Mucosa of rectum (tissue), 2 donors: ENCODE results near the gene UQCR11.

ENCODE experiments used
- H3K27ac ChIP-seq, 2 donors: one replicate each; pipeline ENCODE4 v1.7.0; 2013; ENCODE audit warnings: inconsistent platforms in 2 of 2, low read depth in 2 of 2, low read length in 2 of 2
- H3K27me3 ChIP-seq, 2 donors: one replicate each; pipeline ENCODE4 v1.7.0; 2013; ENCODE audit warnings: low read length in 2 of 2; ENCODE audit not compliant: control insufficient read depth in 2 of 2, insufficient read depth in 2 of 2
- H3K36me3 ChIP-seq, 2 donors: one replicate each; pipeline ENCODE4 v1.7.0; 2013; ENCODE audit warnings: low read length in 2 of 2; ENCODE audit not compliant: control insufficient read depth in 2 of 2, insufficient read depth in 2 of 2
- H3K4me1 ChIP-seq, 2 donors: one replicate each; pipeline ENCODE4 v1.7.0; 2013; ENCODE audit warnings: low read length in 2 of 2, mild to moderate bottlenecking in 1 of 2; ENCODE audit not compliant: control insufficient read depth in 2 of 2, insufficient read depth in 2 of 2
- H3K4me3 ChIP-seq, 2 donors: one replicate each; pipeline ENCODE4 v1.7.0; 2013; ENCODE audit warnings: low read length in 2 of 2
- H3K9ac ChIP-seq, 2 donors: one replicate each; pipeline ENCODE4 v1.7.0; 2013; ENCODE audit warnings: low read length in 2 of 2, low read depth in 1 of 2, mild to moderate bottlenecking in 1 of 2
- H3K9me3 ChIP-seq, 2 donors: one replicate each; pipeline ENCODE4 v1.7.0; 2013; ENCODE audit warnings: low read length in 2 of 2; ENCODE audit not compliant: control insufficient read depth in 2 of 2
- donor health status: healthy.
- donor health status: Normal muscosa, but diverticular disease.

The UQCR11 gene

GRCh38 chr19:1591421-1592023, 13.7 kb downstream of the UQCR11 start:
- Histone ChIP-seq H3K9me3 (no peaks in the 10 kb centered on the region), H3K27ac (peak overlapping the region; percentile 91 to 92), H3K4me1 (peaks cover 13 to 15% of the 10 kb centered on the region in 2 donors), H3K9ac (peak overlapping the region; percentile 74 to 90), H3K4me3 (peak overlapping the region; percentile 75 to 86), H3K36me3 (peaks cover 0 to 7% of the 10 kb centered on the region in 2 donors), H3K27me3 (no peaks in the 10 kb centered on the region)

GRCh38 chr19:1590641-1591397, 14.4 kb downstream of the UQCR11 start:
- H3K27ac ChIP-seq, result no peak overlapping the region
- H3K27me3 ChIP-seq, result no peaks in the 10 kb centered on the region
- peak overlapping the region; percentile 74 to 90 for H3K9ac ChIP-seq
- peak overlapping the region; percentile 75 to 86 for H3K4me3 ChIP-seq
- H3K36me3 ChIP-seq, result peaks cover 0 to 3% of the 10 kb centered on the region in 2 donors
- H3K9me3 ChIP-seq, result no peaks in the 10 kb centered on the region
- H3K4me1 ChIP-seq, result peaks cover 13 to 15% of the 10 kb centered on the region in 2 donors

DNA sequence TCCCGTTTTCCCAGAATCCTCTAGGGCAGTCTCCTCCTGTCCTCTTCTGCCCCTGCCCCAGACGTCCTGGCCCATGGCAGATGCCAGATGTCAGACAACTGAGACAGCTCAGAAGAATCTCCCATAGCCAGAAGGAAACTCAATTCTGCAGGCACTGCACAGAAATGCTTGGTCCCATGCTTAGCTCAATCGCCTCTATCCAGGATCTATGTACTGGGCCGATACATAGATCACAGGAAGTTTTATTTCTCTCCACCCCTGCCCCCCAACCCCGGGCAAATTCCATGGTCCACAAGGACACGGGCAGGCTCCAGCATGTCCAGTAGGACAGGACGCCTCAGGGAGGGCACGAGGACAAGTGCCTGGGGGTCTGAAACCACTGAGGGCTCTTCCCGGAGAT, 17.4 kb downstream of the UQCR11 start:
- Histone ChIP-seq H3K27me3 (no peaks in the 10 kb centered on the region), H3K36me3 (peaks cover 3 to 6% of the 10 kb centered on the region in 2 donors), H3K4me3 (no peak overlapping the region), H3K9ac (no peak overlapping the region), H3K9me3 (no peaks in the 10 kb centered on the region), H3K4me1 (peaks cover 10 to 11% of the 10 kb centered on the region in 2 donors), H3K27ac (no peak overlapping the region)

DNA sequence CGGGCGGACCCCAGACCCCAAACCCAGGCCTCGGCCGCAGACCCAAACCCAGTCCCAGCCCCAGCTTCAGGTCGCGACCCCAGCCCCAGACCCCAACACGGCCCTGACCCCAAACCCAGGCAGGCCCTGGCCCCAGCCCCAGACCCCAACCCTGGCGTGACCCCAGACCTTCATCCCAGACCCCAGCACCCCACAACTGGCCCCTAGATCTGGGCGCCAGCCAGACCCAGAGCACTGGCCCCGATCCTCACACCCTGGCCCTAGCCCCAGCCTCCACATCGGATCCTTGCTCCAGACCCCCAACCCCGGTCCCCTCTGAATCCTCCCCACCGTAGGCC, 20.1 kb downstream of the UQCR11 start:
- Histone ChIP-seq H3K9ac (no peak overlapping the region), H3K27me3 (no peaks in the 10 kb centered on the region), H3K4me3 (no peak overlapping the region), H3K27ac (no peak overlapping the region), H3K9me3 (no peaks in the 10 kb centered on the region), H3K36me3 (peaks cover 18 to 26% of the 10 kb centered on the region in 2 donors), H3K4me1 (no peaks in the 10 kb centered on the region)

DNA sequence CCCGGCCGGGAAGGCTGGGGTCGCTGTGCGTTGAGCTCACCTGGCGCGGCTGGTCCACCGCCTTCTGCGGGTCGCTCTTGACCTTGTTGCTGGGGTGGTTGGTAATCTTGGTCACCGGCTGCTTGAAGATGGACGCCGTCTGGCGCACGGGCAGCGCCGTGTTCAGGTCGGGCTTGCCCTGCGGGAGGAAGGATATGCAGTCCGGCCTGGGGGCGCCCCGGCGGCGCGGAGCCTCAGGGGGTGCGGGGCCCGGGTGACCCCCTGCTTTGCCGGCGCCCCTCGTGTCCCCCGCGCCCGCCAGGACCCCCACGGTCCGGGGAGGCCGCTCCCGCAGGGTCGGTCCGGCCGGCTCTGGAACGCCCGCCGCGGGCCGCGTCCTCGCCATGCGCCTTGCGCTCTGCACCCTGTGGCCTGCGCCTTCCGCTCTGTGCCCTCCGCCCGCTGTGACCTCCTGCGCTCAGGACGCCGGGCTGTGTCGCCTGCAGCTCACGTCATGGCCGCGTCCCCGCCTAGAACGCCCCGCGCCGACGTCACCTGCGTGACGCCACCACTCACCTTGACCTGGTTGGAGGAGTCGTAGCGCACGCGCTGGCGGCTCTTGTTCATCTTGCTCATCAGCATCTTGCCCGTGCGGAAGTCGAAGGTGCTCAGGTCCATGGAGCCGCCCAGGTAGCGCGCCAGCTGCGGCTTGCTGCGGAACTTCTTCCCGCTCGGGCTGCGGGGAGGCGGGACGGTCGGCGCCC, 20.6 kb downstream of the UQCR11 start:
- no peak overlapping the region for H3K27ac ChIP-seq
- peaks cover 19 to 26% of the 10 kb centered on the region in 2 donors for H3K36me3 ChIP-seq
- H3K4me3 ChIP-seq, result no peak overlapping the region
- H3K9ac ChIP-seq, result no peak overlapping the region
- no peaks in the 10 kb centered on the region for H3K27me3 ChIP-seq
- H3K9me3 ChIP-seq, result no peaks in the 10 kb centered on the region
- no peaks in the 10 kb centered on the region for H3K4me1 ChIP-seq

DNA sequence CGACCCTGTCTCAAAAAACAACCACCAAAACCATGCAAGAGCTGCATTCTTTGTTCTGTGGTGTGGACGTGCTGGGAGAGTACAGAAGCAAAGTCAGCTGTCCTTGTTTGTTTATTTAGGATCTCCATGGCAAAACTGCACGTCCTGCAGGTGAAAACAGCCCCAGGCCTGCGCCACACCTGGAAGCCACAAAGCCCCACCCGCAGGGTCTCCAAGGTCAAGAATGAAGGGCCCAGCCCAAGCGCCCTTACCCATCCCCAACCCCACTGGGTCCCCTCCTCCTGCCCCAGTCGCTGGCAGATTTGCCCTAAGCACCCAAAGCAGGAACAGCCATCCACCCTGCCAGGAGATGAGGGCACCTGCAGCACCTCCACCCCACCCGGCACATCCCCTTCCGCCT, 23.1 kb downstream of the UQCR11 start:
- Histone ChIP-seq H3K4me3 (no peak overlapping the region), H3K27ac (no peak overlapping the region), H3K27me3 (no peaks in the 10 kb centered on the region), H3K36me3 (peaks cover 23 to 26% of the 10 kb centered on the region in 2 donors), H3K4me1 (no peaks in the 10 kb centered on the region), H3K9me3 (no peaks in the 10 kb centered on the region), H3K9ac (no peak overlapping the region)

DNA sequence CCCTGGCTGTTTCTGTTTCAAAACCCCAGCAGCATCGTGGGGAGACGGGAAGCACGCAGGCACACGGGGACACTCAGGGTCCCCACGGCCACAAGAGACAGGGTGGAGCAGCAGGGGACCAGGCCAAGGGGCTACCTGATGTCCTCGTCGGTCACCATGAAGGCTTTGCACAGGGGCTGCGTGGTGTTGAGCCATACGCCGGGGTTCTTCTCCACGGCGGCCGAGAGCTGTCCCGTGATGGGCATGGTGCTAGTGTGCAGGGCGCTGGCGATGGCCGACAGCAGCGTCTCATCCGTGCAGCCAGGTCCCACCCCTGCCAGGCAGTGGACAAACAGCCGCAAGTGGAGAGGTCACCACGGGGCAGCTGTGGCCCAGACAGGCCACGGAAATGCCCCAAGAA, 24.3 kb downstream of the UQCR11 start:
- Histone ChIP-seq H3K36me3 (peaks cover 23 to 26% of the 10 kb centered on the region in 2 donors), H3K27ac (no peak overlapping the region), H3K27me3 (no peaks in the 10 kb centered on the region), H3K4me1 (no peaks in the 10 kb centered on the region), H3K9me3 (no peaks in the 10 kb centered on the region), H3K9ac (no peak overlapping the region), H3K4me3 (no peak overlapping the region)

- Histone ChIP-seq H3K4me1 (no peaks in the 10 kb centered on the region), H3K9me3 (no peaks in the 10 kb centered on the region), H3K4me3 (no peak overlapping the region), H3K27ac (no peak overlapping the region), H3K36me3 (peaks cover 23 to 26% of the 10 kb centered on the region in 2 donors), H3K27me3 (no peaks in the 10 kb centered on the region), H3K9ac (no peak overlapping the region)
Observed at GRCh38 chr19:1580382-1580781, 24.9 kb downstream of the UQCR11 start.

DNA sequence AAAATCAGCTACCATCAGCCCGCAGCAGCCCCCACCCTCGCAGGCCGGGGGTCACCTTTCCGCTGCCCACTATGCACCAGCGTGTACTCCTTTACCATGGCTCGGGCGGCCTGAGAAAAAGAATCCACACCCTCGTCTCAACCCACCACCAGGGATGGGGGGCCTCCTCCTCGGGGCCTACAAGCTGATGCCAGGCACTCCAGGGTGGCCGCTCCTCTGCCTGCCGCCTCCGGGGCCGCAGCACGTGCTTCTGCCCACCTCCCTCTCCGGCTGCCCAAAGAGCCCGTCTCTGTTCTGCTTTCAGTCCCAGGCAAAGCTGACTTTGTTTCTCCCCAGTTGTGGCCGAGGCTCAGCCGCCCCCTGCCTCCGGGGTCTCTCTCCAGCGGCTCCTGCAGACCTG, 26.0 kb downstream of the UQCR11 start:
- H3K9me3 ChIP-seq, result no peaks in the 10 kb centered on the region
- no peaks in the 10 kb centered on the region for H3K27me3 ChIP-seq
- no peaks in the 10 kb centered on the region for H3K4me1 ChIP-seq
- peaks cover 19 to 21% of the 10 kb centered on the region in 2 donors for H3K36me3 ChIP-seq
- H3K4me3 ChIP-seq, result no peak overlapping the region
- no peak overlapping the region for H3K9ac ChIP-seq
- no peak overlapping the region for H3K27ac ChIP-seq

GRCh38 chr19:1577929-1578618, 27.2 kb downstream of the UQCR11 start:
- Histone ChIP-seq H3K4me1 (no peaks in the 10 kb centered on the region), H3K4me3 (no peak overlapping the region), H3K27ac (no peak overlapping the region), H3K27me3 (no peaks in the 10 kb centered on the region), H3K9me3 (no peaks in the 10 kb centered on the region), H3K36me3 (peaks cover 19 to 21% of the 10 kb centered on the region in 2 donors), H3K9ac (no peak overlapping the region)
